Measurements from ENCODE around the gene LARGE1. TPM values are rescaled to one million over a fixed set of nuclear protein-coding genes. Genes with fewer than 3 reads are reported as not detected.
A peak's percentile ranks its signal among the peaks of the same experiment; 100 is the strongest.

The LARGE1 gene
- total and polyA plus RNA-seq, 2 of the 8 experiments (the other 6 are each of a cell fraction or from before 2014, with no cell fraction given), result 43.7 to 83.0 TPM

DNA sequence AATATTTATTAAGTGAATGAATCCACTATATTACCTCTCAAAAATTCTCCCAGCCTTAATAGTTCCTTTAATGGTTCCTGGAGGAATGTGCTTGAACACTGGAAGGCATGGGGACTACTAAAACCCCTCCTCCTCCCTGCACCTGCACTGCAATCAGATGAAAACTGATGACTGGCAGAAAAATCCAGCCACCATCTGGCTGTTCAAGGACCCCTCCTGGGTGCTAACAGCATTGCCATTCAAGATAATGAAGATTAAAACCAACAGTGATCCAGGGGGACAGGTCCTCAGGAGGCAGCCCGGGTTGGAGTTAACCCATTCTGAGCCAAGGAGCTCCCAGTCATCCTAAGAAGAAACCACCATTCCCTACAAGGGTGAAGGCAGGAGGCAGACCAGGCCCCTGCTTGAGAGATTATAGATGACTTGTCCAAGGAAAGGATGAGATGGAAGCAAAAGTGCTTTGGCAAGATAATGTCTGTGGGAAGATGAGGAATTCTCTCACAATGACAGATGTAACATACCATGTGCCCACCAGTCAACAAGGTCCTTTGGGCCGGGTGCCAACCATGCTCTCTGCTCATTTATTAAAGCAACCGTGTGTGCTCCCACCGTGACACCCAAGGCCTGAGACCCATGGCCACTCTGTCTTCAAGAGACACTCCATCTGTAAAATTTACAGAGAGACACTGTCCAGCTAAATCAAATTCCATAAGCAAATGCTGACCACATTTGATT, 90.6 kb downstream of the LARGE1 start:
- no peak overlapping the region for H2BK15ac ChIP-seq (ENCODE audit: low read length)
- H3K23ac ChIP-seq (ENCODE audit: insufficient read length), result no peak overlapping the region
- no peak overlapping the region for H4K5ac ChIP-seq (ENCODE audit: insufficient read length, low read depth, low read length)
- no peak overlapping the region for H3K27ac ChIP-seq (ENCODE audit: low read depth, low read length)
- no peak for DNase-seq (ENCODE audit: low read depth in 1 of 2, low spot score in 2 of 2)
- no peak overlapping the region for H4K91ac ChIP-seq (replicated peaks; ENCODE audit: insufficient read length, low read length)
- no peak overlapping the region; the same call in 1 of the 2 replicates for H2BK12ac ChIP-seq (ENCODE audit: low read depth, low read length)
- no peak overlapping the region for H4K8ac ChIP-seq (ENCODE audit: extremely low read depth, insufficient read depth, low read length)
- H2BK120ac ChIP-seq (replicated peaks; ENCODE audit: low read depth, low read length), result no peak overlapping the region
- peaks cover 3 to 6% of the 10 kb centered on the region in 2 experiments for H4K20me1 ChIP-seq (replicated peaks in 1 of 2; ENCODE audit: control insufficient read depth in 1 of 2, insufficient read depth in 2 of 2, low read length in 2 of 2)
- no peak overlapping the region for H3K14ac ChIP-seq (ENCODE audit: insufficient read length)
- H2AK5ac ChIP-seq (ENCODE audit: low read depth, low read length), result no peak overlapping the region
- H3K79me1 ChIP-seq (ENCODE audit: low read depth, low read length), result peaks cover 29% of the 10 kb centered on the region
- no peak overlapping the region for H3K56ac ChIP-seq (replicated peaks; ENCODE audit: insufficient read length, low read depth, low read length)
- no peak overlapping the region for H3K4me3 ChIP-seq (ENCODE audit: extremely low read depth in 1 of 4, insufficient read depth in 2 of 4, low read depth in 3 of 4, low read length in 4 of 4)
- H2AFZ ChIP-seq (ENCODE audit: low read length), result no peak overlapping the region
- peak; percentile 36 for FAIRE-seq
- POLR2A ChIA-PET (ENCODE audit: partially characterized antibody), result interaction anchor here (1.6 kb wide), 1 partner anchor 10 kb away, joined by 4 read pairs; no protein-coding TSS in a partner anchor
- no peaks in the 10 kb centered on the region for H3K36me3 ChIP-seq (ENCODE audit: control insufficient read depth in 2 of 4, insufficient read depth in 4 of 4, low read length in 3 of 4)
- no peaks in the 10 kb centered on the region for H3K27me3 ChIP-seq (replicated peaks in 1 of 4; ENCODE audit: control insufficient read depth in 3 of 4, extremely low read depth in 1 of 4, insufficient read depth in 3 of 4, low read length in 3 of 4)
- no peaks in the 10 kb centered on the region; the same call in none of the 2 replicates for H3K23me2 ChIP-seq (ENCODE audit: low read depth, low read length)
- no peak overlapping the region for H2BK20ac ChIP-seq (ENCODE audit: low read length)
- H3K4ac ChIP-seq (replicated peaks; ENCODE audit: insufficient read length, low read depth, low read length), result no peak overlapping the region
- peaks cover 11 to 43% (median 19%) of the 10 kb centered on the region in 4 experiments for H3K4me1 ChIP-seq (replicated peaks in 1 of 4; ENCODE audit: control insufficient read depth in 3 of 4, insufficient read depth in 4 of 4, low read length in 3 of 4)
- H3K9me3 ChIP-seq (ENCODE audit: insufficient read depth in 2 of 2, low read depth in 1 of 2, low read length in 1 of 2), result no peaks in the 10 kb centered on the region
- no peak overlapping the region for H3K4me2 ChIP-seq (ENCODE audit: insufficient read depth in 1 of 2, low read depth in 2 of 2, low read length in 2 of 2)
- peaks cover 16 to 94% of the 10 kb centered on the region in 2 experiments; a peak in 3 of 4 replicates for H3K79me2 ChIP-seq (ENCODE audit: control insufficient read depth in 1 of 2, insufficient read depth in 2 of 2, low read length in 2 of 2)
- no peak overlapping the region; the same call in 1 of the 2 replicates for H2BK5ac ChIP-seq (ENCODE audit: low read depth, low read length)
- 48% methylated on average over 4 of the region's 4 CpGs; no CpG with 5 or more reads in 1 of the 2 experiments for WGBS, 2 experiments (ENCODE audit: extremely low coverage in 1 of 2, insufficient coverage in 1 of 2, insufficient read length in 1 of 2, insufficient replicate concordance in 2 of 2, low coverage in 1 of 2, low lambda C conversion rate in 2 of 2, missing lambda C conversion rate in 1 of 2)
- CTCF ChIA-PET (ENCODE audit: partially characterized antibody), result interaction anchor here (0.5 to 3.1 kb wide), 3 partner anchors 10 to 1879 kb away, joined by 3 to 15 read pairs (median 3); no protein-coding TSS in a partner anchor
- no peak overlapping the region; the same call in 1 of the 2 replicates for H3K18ac ChIP-seq (ENCODE audit: extremely low read depth, low read length)
- no peak overlapping the region for H3K9ac ChIP-seq (replicated peaks in 1 of 4; ENCODE audit: extremely low read depth in 1 of 4, low read depth in 3 of 4, low read length in 3 of 4)
- no peak for TF ChIP-seq RBBP5 (IDR thresholded peaks at IDR 0.05; ENCODE audit: borderline replicate concordance, low read depth, low read length)
- TF ChIP-seq, protein P1, sequence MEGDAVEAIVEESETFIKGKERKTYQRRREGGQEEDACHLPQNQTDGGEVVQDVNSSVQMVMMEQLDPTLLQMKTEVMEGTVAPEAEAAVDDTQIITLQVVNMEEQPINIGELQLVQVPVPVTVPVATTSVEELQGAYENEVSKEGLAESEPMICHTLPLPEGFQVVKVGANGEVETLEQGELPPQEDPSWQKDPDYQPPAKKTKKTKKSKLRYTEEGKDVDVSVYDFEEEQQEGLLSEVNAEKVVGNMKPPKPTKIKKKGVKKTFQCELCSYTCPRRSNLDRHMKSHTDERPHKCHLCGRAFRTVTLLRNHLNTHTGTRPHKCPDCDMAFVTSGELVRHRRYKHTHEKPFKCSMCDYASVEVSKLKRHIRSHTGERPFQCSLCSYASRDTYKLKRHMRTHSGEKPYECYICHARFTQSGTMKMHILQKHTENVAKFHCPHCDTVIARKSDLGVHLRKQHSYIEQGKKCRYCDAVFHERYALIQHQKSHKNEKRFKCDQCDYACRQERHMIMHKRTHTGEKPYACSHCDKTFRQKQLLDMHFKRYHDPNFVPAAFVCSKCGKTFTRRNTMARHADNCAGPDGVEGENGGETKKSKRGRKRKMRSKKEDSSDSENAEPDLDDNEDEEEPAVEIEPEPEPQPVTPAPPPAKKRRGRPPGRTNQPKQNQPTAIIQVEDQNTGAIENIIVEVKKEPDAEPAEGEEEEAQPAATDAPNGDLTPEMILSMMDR (IDR thresholded peaks at IDR 0.05; ENCODE audit: control extremely low read depth in 1 of 3, insufficient read depth in 1 of 3, low read depth in 1 of 3, low read length in 3 of 3), result peak in 1 of 3 experiments; percentile 7; a peak in 1 of 4 replicates
- no peak for TF ChIP-seq KDM1A (IDR thresholded peaks at IDR 0.05; ENCODE audit: borderline replicate concordance, low read length)
- TF ChIP-seq SP2 (IDR thresholded peaks at IDR 0.05; ENCODE audit: low read length), result no peak
- no peak for TF ChIP-seq E2F6 (IDR thresholded peaks at IDR 0.05)
- peak in 1 of 2 experiments; percentile 19; a peak in 1 of 4 replicates for TF ChIP-seq RAD21 (IDR thresholded peaks at IDR 0.05 in 1 of 2, conservative IDR thresholded peaks at IDR 0.05 in 1 of 2; ENCODE audit: low read depth in 2 of 2, low read length in 2 of 2)
- no peak for TF ChIP-seq SIX5 (IDR thresholded peaks at IDR 0.05; ENCODE audit: low read depth, low read length)
- TF ChIP-seq BRCA1 (IDR thresholded peaks at IDR 0.05; ENCODE audit: low read depth, low read length), result no peak
